Hematopoietic multipotent progenitor cell treated with erythropoietin and hydrocortisone succinate and interleukin-3 and kit ligand, for 6 days (in vitro differentiated cells): ENCODE data around the gene FGF2.
A peak's percentile ranks its signal among the peaks of the same experiment; 100 is the strongest.
"Not testable (repeated sequence)": the region's sequence is repeated elsewhere in the genome, so short reads cannot be mapped to it uniquely, and the experiment has no call there.

Experiments used
- DNase-seq: peaks from one replicate; pipeline ENCODE4 v3.0.0-alpha.2; 2015

Gene FGF2

GRCh38 chr4:122851568-122851967 lies 24.9 kb downstream of the FGF2 start:
- DNase-seq, result no peak

- no peak for DNase-seq
Observed at GRCh38 chr4:122854447-122855352, 28.1 kb downstream of the FGF2 start.

GRCh38 chr4:122855353-122855890 lies 28.8 kb downstream of the FGF2 start:
- no peak for DNase-seq

GRCh38 chr4:122857160-122857559 lies 30.5 kb downstream of the FGF2 start:
- DNase-seq, result no peak

- DNase-seq, result no peak
Observed at GRCh38 chr4:122858705-122859104, 32.1 kb downstream of the FGF2 start.

GRCh38 chr4:122861172-122861943 lies 34.7 kb downstream of the FGF2 start:
- DNase-seq, result no peak

GRCh38 chr4:122863639-122864038 lies 37.0 kb downstream of the FGF2 start:
- DNase-seq, result no peak

- no peak for DNase-seq
Observed at GRCh38 chr4:122865425-122865824, 38.8 kb downstream of the FGF2 start.

GRCh38 chr4:122868235-122868634 lies 41.6 kb downstream of the FGF2 start:
- not testable (repeated sequence) for DNase-seq

- no peak for DNase-seq
Observed at GRCh38 chr4:122873146-122873545, 46.5 kb downstream of the FGF2 start.

- DNase-seq, result peak; percentile 4
Observed at GRCh38 chr4:122873821-122874593, 47.4 kb downstream of the FGF2 start.

- no peak for DNase-seq
Observed at GRCh38 chr4:122875949-122876348, 49.3 kb downstream of the FGF2 start.

- no peak for DNase-seq
Observed at GRCh38 chr4:122876456-122876855, 49.8 kb downstream of the FGF2 start.

GRCh38 chr4:122879001-122879400 lies 52.4 kb downstream of the FGF2 start:
- DNase-seq, result no peak

GRCh38 chr4:122882857-122883735 lies 56.5 kb downstream of the FGF2 start:
- no peak for DNase-seq

GRCh38 chr4:122884499-122884898 lies 57.9 kb downstream of the FGF2 start:
- DNase-seq, result no peak

- no peak for DNase-seq
Observed at GRCh38 chr4:122889726-122890125, 63.1 kb downstream of the FGF2 start.

- no peak for DNase-seq
Observed at GRCh38 chr4:122890147-122890795, 63.6 kb downstream of the FGF2 start.

- DNase-seq, result no peak
Observed at GRCh38 chr4:122894827-122895226, 68.2 kb downstream of the FGF2 start.

- no peak for DNase-seq
Observed at GRCh38 chr4:122895336-122895995, 68.8 kb downstream of the FGF2 start.

- DNase-seq, result no peak
Observed at GRCh38 chr4:122896270-122896669, 69.6 kb downstream of the FGF2 start.
